IPS DF 19.7 (cell line): ENCODE data around the gene TMEM270.
"Not testable (repeated sequence)": the region's sequence is repeated elsewhere in the genome, so short reads cannot be mapped to it uniquely, and the experiment has no call there.

Source experiments
- DNase-seq: peaks from one replicate; pipeline ENCODE4 v3.0.0-alpha.2; 2013; ENCODE audit warnings: low read depth, low spot score

Gene TMEM270

GRCh38 chr7:73858807-73859206, 2.2 kb upstream of the TMEM270 start:
- DNase-seq = no peak

DNA sequence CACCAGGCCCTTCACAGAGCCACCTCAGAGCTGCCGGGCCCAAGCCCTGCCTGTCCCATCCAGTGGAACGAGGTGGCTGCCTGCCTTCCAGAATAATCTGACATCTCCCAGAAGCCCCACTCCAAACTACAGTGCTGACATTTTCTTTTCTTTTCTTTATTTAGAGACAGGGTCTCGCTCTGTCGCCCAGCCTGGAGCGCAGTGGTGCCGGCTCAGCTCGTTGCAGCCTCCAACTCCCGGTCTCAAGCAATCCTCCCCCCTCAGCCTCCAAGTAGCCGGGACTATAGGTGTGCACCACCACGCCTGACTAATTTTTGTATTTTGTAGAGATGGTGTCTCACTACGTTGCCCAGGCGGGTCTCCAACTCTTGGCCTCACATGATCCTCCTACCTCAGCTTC, 346 bp downstream of the TMEM270 start:
- no peak for DNase-seq

DNA sequence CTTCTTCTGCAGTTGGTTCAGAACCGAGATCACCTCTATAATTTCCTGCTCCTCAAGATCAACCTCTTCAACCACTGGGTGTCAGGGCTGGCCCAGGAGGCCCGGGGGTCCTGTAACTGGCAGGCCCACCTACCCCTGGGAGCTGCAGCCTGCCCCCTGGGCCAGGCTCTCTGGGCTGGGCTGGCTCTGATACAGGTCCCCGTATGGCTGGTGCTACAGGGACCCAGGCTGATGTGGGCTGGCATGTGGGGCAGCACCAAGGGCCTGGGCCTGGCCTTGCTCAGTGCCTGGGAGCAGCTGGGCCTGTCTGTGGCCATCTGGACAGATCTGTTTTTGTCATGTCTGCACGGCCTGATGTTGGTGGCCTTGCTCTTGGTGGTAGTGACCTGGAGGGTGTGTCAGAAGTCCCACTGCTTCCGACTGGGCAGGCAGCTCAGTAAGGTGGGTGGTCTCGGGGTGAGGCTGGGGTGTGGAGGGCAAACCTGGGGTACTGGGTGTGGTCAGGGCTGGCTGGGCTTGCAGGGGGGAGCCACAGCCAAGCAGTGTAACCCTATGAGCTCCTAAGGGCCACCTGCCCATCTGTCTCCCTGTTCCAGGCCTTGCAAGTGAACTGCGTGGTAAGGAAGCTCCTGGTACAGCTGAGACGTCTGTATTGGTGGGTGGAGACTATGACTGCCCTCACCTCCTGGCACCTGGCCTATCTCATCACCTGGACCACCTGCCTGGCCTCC, 4.2 kb downstream of the TMEM270 start:
- no peak for DNase-seq

DNA sequence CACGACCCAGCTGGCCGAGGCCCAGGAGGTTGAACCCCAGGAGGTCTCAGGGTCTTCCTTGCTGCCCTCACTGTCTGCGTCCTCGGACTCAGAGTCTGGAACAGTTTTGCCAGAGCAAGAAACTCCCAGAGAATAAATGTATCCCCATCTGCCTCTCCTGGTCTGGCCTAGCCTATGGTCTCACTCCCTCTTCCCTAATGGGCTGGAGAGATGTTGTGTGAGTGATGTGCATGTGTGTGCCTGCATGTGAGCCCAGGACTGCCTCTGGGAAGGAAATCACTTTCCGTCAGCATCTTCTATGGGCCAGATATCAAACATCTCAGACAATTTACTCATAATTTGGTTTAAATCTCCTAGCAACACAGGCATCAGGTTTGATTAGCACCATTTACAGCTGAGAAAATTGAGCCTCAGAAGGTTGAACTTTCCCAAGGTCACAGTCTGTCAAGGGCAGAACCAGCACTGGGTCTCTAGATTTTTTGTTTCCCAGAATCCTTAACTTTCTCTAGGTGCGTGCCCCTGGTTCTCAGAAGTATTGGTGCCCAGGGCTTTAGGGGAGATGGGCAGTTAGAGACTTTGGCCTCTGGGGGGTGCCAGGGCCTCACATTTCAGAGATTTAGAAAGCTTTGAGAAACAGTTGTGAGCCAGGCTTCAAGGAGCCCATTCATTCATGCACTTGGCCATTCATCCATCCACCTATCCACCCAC, 4.9 kb downstream of the TMEM270 start:
- DNase-seq = no peak

DNA sequence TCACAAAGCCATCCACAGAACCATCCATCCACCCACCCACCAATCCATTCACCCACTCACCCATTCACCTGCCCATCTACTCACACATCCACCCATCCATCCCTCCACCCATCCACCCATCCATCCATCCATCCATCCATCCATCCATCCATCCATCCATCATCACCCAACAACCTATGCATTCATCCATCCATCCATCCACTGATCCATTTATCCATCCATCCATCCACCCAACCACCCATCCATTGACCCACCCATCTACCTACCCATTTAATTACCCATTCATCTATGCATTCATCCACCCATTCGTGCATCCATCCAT, 5.4 kb downstream of the TMEM270 start:
- DNase-seq = no peak

GRCh38 chr7:73869011-73869798, 8.2 kb downstream of the TMEM270 start:
- DNase-seq = no peak

DNA sequence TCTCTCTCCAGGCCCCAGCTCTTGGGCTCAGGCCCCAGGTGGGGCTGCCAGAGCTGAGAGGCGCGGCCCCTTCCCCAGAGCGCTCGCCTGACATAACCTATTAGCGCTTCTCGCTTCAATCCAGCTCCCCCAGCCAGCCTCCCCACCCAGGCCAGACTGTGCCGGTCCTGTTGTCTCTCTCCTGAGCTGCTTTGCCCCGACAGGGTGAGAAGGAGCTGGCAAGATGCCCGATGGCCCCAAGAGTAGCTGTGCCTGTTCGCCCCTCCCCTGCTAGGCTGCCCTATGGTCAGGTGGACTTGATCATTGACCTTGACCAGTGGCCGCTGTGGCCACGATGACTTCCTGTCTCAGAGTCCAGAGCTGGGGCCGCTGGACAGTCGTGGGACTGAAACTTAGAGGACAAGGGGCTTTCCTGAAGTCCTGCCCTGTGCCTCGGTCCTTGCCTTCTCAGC, 9.1 kb downstream of the TMEM270 start:
- DNase-seq = no peak

DNA sequence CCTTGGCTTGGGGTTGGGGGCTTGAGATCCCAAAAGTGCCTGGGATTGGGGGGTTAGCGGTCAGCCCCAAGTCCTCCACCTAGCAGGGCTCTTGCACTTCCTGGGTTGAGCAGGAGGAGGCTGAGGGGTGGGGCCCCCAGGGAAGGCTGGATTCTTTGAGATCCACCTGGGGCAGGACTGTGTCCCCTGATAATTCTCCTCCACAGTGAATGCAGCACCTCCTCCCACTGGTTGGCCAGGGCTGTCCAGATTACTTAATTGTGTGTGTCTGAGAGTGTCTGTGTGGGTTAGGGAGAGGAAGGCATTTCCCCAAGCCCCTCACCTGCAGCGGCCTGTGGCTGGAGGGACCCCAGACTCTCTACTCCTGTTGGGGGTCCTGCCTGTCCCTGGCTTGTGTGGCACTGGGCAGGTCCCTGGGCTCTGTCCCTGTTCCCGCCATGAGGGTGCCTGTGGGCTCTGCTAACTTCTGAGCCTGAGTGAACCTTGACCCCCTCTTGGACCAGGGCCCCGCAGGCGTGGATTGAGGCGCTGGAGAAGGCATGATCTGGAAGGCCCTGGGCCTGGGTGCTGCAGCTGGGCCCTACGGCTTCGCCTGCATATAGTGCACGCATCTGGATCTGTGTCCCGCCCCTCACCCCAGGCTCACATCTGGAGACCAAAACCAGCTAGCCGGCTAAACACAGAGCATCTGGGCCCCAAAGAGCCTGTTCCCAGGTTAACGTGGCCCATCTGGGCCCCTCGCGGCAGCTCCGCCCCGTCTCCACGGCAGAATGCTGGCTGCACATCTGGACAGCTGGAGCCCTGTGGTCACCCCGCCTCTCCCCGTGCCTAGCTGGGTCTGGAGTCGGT, 10.4 kb downstream of the TMEM270 start:
- no peak for DNase-seq

GRCh38 chr7:73872056-73872908, 11.3 kb downstream of the TMEM270 start:
- no peak for DNase-seq

- DNase-seq = no peak
Observed at GRCh38 chr7:73876361-73876760, 15.4 kb downstream of the TMEM270 start.

GRCh38 chr7:73876973-73877372, 16.0 kb downstream of the TMEM270 start:
- DNase-seq = no peak

GRCh38 chr7:73879977-73880681, 19.2 kb downstream of the TMEM270 start:
- no peak for DNase-seq

DNA sequence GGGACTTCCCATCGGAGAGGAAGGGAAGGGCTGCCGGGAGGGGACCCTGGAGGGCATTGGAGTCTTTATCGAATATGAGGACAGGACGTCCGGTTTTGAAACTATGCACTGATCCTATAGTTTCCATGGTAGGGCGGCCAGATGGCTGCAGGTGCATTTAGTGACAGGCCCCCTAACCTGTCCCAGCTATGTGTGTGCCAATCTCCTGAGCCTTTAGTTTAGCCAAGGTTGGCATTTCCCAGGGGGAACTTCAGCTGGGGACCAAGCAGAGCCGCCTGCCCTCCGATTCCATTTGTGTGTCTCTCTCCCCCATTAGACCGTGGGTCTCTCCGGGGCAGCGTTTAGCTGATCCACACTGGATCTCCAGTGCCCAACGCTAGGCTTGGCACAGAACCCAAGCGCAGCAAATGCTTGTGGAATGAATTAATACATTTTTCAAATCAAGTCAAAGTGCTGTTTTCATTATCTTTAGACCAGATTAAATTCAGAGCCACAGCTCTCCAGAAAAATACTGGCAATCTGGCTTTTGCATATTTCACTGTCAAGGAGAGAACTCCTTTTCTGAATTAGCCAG, 19.9 kb downstream of the TMEM270 start:
- no peak for DNase-seq

GRCh38 chr7:73881352-73882046, 20.5 kb downstream of the TMEM270 start:
- no peak for DNase-seq

DNA sequence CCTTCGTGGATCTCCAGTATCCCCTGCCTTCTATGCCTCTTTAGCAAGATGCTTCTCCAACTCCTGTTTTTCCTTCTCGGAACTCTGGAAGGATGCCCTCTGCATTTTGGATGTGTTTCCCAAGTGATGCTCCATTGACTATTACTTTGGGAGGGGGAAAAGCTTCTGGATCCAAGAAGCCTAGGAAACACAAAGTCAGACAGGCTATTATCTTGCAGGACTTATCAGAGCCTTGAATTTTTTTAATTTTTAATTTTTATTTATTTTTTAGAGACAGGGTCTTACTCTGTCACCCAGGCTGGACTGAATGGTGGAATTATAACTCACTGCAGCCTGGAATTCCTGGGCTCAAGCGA, 21.1 kb downstream of the TMEM270 start:
- no peak for DNase-seq

- not testable (repeated sequence) for DNase-seq
Observed at GRCh38 chr7:73884867-73885422, 24.0 kb downstream of the TMEM270 start.

DNA sequence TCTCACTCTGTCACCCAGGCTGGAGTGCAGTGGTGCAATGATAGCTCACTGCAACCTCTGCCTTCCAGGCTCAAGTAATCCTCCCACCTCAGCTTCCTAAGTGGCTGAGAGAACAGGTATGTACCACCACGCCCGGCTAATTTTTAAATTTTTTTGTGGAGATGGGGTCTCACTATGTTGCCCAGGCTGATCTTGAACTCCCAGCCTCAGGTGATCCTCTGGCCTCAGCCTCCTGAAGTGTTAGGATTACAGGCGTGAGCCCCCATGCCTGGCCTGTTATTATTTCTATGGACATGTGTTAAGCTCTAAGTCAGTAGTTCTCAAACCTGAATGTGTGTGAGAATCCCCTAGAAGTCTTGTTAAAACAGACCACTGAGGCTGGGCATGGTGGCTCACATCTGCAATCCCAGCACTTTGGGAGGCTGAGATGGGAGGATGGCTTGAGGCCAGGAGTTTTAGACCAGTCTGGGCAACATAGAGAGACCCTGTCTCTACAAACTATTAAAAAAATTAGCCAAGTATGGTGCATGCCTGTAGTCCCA, 24.5 kb downstream of the TMEM270 start:
- no peak for DNase-seq

GRCh38 chr7:73885975-73886798, 25.2 kb downstream of the TMEM270 start:
- no peak for DNase-seq
